Measurements from ENCODE around the gene PRKN.

DNA sequence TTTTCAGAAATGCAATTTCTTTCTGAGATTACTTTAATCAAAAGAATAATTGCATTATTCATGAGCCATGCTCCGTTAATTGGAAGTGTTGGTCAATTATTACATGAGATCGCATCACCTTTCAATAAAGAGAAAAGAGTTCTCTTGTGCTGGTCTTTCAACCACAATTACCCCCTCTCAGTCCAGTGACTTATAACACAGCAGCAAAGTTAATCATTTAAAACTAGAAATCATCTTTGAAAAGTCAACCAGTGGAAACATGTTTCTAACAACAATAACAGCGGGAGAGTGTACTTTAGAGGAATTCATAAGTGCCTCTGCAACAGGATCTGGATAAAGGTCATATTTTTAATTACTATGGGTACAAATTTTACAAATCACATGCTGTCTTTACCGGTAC lies 1069.4 kb downstream of the PRKN start:
- TF ChIP-seq, protein P1, sequence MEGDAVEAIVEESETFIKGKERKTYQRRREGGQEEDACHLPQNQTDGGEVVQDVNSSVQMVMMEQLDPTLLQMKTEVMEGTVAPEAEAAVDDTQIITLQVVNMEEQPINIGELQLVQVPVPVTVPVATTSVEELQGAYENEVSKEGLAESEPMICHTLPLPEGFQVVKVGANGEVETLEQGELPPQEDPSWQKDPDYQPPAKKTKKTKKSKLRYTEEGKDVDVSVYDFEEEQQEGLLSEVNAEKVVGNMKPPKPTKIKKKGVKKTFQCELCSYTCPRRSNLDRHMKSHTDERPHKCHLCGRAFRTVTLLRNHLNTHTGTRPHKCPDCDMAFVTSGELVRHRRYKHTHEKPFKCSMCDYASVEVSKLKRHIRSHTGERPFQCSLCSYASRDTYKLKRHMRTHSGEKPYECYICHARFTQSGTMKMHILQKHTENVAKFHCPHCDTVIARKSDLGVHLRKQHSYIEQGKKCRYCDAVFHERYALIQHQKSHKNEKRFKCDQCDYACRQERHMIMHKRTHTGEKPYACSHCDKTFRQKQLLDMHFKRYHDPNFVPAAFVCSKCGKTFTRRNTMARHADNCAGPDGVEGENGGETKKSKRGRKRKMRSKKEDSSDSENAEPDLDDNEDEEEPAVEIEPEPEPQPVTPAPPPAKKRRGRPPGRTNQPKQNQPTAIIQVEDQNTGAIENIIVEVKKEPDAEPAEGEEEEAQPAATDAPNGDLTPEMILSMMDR (IDR thresholded peaks at IDR 0.05): no peak
- no peak for TF ChIP-seq EP300 (IDR thresholded peaks at IDR 0.05)
- TF ChIP-seq POLR2A (IDR thresholded peaks at IDR 0.05): no peak

Measured in tibial nerve (tissue), 4 donors.